ENCODE data around the gene TLR3.
"Not testable (repeated sequence)": the region's sequence is repeated elsewhere in the genome, so short reads cannot be mapped to it uniquely, and the experiment has no call there.

TLR3 gene

GRCh38 chr4:186050135-186050534, 18.8 kb upstream of the TLR3 start:
- not testable (repeated sequence) for DNase-seq

GRCh38 chr4:186051096-186051495, 17.9 kb upstream of the TLR3 start:
- no peak for DNase-seq

GRCh38 chr4:186058253-186058979, 10.5 kb upstream of the TLR3 start:
- no peak for DNase-seq

- DNase-seq = no peak
Observed at GRCh38 chr4:186058980-186059316, 10.0 kb upstream of the TLR3 start.

GRCh38 chr4:186061921-186062320, 7.0 kb upstream of the TLR3 start:
- DNase-seq = no peak

- DNase-seq = no peak
Observed at GRCh38 chr4:186067757-186068385, 1.1 kb upstream of the TLR3 start.

- DNase-seq = no peak
Observed at GRCh38 chr4:186069729-186070128, 773 bp downstream of the TLR3 start.

- DNase-seq = no peak
Observed at GRCh38 chr4:186072516-186072915, 3.6 kb downstream of the TLR3 start.

- DNase-seq = no peak
Observed at GRCh38 chr4:186074189-186074588, 5.2 kb downstream of the TLR3 start.

- DNase-seq = no peak
Observed at GRCh38 chr4:186078981-186079638, 10.2 kb downstream of the TLR3 start.

GRCh38 chr4:186079694-186080093, 10.7 kb downstream of the TLR3 start:
- DNase-seq = no peak

GRCh38 chr4:186081202-186081807, 12.3 kb downstream of the TLR3 start:
- no peak for DNase-seq

- no peak for DNase-seq
Observed at GRCh38 chr4:186082221-186082620, 13.3 kb downstream of the TLR3 start.

GRCh38 chr4:186088523-186088922, 19.6 kb downstream of the TLR3 start:
- no peak for DNase-seq

- no peak for DNase-seq
Observed at GRCh38 chr4:186092296-186092695, 23.3 kb downstream of the TLR3 start.

GRCh38 chr4:186095406-186095805, 26.4 kb downstream of the TLR3 start:
- no peak for DNase-seq

GRCh38 chr4:186096681-186097165, 27.8 kb downstream of the TLR3 start:
- no peak for DNase-seq

GRCh38 chr4:186097386-186097785, 28.4 kb downstream of the TLR3 start:
- DNase-seq = no peak

GRCh38 chr4:186102931-186103330, 34.0 kb downstream of the TLR3 start:
- no peak for DNase-seq

- DNase-seq = no peak
Observed at GRCh38 chr4:186104114-186104889, 35.3 kb downstream of the TLR3 start, which contains the start of gene FAM149A. FAM149A (plus strand) TSS chr4:186104704.

GRCh38 chr4:186104890-186105646, 36.1 kb downstream of the TLR3 start:
- DNase-seq = no peak
